Esophagus muscularis mucosa (tissue), 4 donors: ENCODE data around the gene TRPV6.

Source experiments
- CTCF ChIP-seq, 3 experiments: fragments of 200-600 bp in 2 of 3; fragments of 450-650 bp in 1 of 3; sonication (generic) in 2 of 3; IDR thresholded peaks; one replicate each; pipeline ENCODE4 v1.5.1; 2017 to 2019; ENCODE audit warnings: antibody characterized with exemption in 3 of 3, mild to moderate bottlenecking in 2 of 3, moderate library complexity in 1 of 3
- EP300 ChIP-seq: sonication (generic); formaldehyde crosslinking; IDR thresholded peaks from one replicate; pipeline ENCODE4 v1.6.1; 2017; ENCODE audit warnings: antibody characterized with exemption
- POLR2AphosphoS5 ChIP-seq, 2 donors: sonication (generic); formaldehyde crosslinking; IDR thresholded peaks; one replicate each; pipeline ENCODE4 v1.6.1; 2017; ENCODE audit warnings: antibody characterized with exemption in 2 of 2

GRCh38 chr7:142856565-142857245 lies 28.8 kb downstream of the TRPV6 start:
- TF ChIP-seq CTCF (IDR thresholded peaks at IDR 0.05) (no peak), POLR2AphosphoS5 (IDR thresholded peaks at IDR 0.05) (no peak), EP300 (no peak)
